Thyroid gland (tissue), 4 donors: ENCODE measurements around the gene GRIK4. TPM values are rescaled to one million over a fixed set of nuclear protein-coding genes. Genes with fewer than 3 reads are reported as not detected.

ENCODE experiments used
- DNase-seq, 2 donors: peaks; one replicate each; pipeline ENCODE4 v3.0.0-alpha.2; 2019
- H3K27ac ChIP-seq, 3 donors: fragments of 200-600 bp; sonication (generic); 1 replicate in 2 of 3; 2 replicates in 1 of 3; pipeline ENCODE4 v1.5.1; 2016 to 2019; ENCODE audit warnings: mild to moderate bottlenecking in 1 of 3, moderate library complexity in 1 of 3
- H3K27me3 ChIP-seq: fragments of 200-600 bp; sonication (generic); one replicate; pipeline ENCODE4 v1.5.1; 2019
- H3K36me3 ChIP-seq, 2 donors: fragments of 200-600 bp; sonication (generic); one replicate each; pipeline ENCODE4 v1.5.1; 2016 to 2019
- H3K4me1 ChIP-seq, 2 donors: fragments of 200-600 bp; sonication (generic); one replicate each; pipeline ENCODE4 v1.5.1; 2017 to 2019
- H3K4me3 ChIP-seq, 3 donors: fragments of 200-600 bp; sonication (generic); replicated peaks in 1 of 3; 1 replicate in 2 of 3; 2 replicates in 1 of 3; pipeline ENCODE4 v1.5.1; 2016; ENCODE audit warnings: mild to moderate bottlenecking in 1 of 3
- H3K9me3 ChIP-seq: fragments of 200-600 bp; sonication (generic); one replicate; pipeline ENCODE4 v1.5.1; 2017
- POLR2A ChIP-seq, 2 donors: fragments of 450-650 bp; IDR thresholded peaks; one replicate each; pipeline ENCODE4 v1.6.1; 2017; ENCODE audit warnings: antibody characterized with exemption in 2 of 2, mild to moderate bottlenecking in 2 of 2, moderate library complexity in 1 of 2
- WGBS, 2 donors: methylation state at CpG; one replicate each; pipeline ENCODE4 v1.1.5; 2017; 5-methylcytosine and 5-hydroxymethylcytosine counted together
- intact Hi-C: fragments of 100-400 bp; cut with DNase I; formaldehyde crosslinking; loops from one replicate; pipeline ENCODE4 v1.15.1; 2023
- total RNA-seq, 4 donors: library from RNA; depleted of rRNA; stranded (reverse); fragments of >200 nt; gene quantifications; one replicate each; pipeline ENCODE4 v1.2.3, GENCODE V29; 2016
- TF ChIP-seq, protein P1 (sequence below), 6 experiments: fragments of 200-600 bp in 3 of 6; fragments of 450-650 bp in 3 of 6; sonication (generic) in 3 of 6; IDR thresholded peaks; one replicate each; pipeline ENCODE4 v1.5.1; 2016 to 2019; ENCODE audit warnings: antibody characterized with exemption in 6 of 6, mild to moderate bottlenecking in 2 of 6, inconsistent platforms in 1 of 6, moderate library complexity in 1 of 6

Gene GRIK4
- total RNA-seq, 4 donors from 2014 or later = 0.54 to 3.7 (median 0.99) TPM

DNA sequence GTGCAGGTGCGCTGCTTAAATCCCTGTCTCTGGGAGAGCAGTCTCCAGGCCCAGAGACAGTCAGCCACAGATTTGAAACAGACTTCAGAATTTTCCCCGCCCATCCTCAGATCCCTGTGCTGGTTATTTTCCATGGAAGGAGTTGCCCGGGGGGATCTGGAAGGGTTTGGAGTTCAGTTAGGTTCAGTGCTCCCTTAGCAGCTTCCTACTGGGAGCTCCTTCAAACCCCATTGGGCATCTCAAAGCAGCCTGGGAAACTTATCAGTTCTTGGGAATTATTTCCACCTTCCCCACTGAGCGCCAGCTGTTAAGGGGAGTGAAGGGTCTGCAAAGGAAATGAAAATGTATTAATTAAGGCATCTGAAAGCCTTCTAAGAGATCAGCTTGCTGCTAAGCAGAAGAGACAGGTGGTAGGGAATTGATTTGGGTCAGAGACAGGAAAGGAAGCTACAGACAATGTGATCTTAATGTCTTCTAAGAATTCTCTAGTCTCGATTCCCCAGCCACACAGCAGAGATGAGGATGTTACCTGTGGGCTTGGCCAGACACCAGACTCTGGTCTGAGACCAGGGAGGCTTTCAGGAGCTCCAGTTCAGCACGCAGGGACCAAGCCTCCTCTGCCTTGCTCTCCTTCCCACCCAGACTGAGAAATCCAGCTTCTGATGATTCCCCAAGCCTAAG lies 406.2 kb downstream of the GRIK4 start:
- Histone ChIP-seq H3K27ac (no peak overlapping the region), H3K36me3 (no peaks in the 10 kb centered on the region), H3K4me3 (no peak overlapping the region), H3K9me3 (no peaks in the 10 kb centered on the region), H3K27me3 (no peaks in the 10 kb centered on the region), H3K4me1 (no peaks in the 10 kb centered on the region)
- no peak for TF ChIP-seq POLR2A (IDR thresholded peaks at IDR 0.05)
- TF ChIP-seq, protein P1, sequence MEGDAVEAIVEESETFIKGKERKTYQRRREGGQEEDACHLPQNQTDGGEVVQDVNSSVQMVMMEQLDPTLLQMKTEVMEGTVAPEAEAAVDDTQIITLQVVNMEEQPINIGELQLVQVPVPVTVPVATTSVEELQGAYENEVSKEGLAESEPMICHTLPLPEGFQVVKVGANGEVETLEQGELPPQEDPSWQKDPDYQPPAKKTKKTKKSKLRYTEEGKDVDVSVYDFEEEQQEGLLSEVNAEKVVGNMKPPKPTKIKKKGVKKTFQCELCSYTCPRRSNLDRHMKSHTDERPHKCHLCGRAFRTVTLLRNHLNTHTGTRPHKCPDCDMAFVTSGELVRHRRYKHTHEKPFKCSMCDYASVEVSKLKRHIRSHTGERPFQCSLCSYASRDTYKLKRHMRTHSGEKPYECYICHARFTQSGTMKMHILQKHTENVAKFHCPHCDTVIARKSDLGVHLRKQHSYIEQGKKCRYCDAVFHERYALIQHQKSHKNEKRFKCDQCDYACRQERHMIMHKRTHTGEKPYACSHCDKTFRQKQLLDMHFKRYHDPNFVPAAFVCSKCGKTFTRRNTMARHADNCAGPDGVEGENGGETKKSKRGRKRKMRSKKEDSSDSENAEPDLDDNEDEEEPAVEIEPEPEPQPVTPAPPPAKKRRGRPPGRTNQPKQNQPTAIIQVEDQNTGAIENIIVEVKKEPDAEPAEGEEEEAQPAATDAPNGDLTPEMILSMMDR (IDR thresholded peaks at IDR 0.05) = no peak
- no peak for DNase-seq
- intact Hi-C loops = no loop called here
- WGBS, 2 donors = 67 to 71% methylated on average over 6 of the region's 6 CpGs

DNA sequence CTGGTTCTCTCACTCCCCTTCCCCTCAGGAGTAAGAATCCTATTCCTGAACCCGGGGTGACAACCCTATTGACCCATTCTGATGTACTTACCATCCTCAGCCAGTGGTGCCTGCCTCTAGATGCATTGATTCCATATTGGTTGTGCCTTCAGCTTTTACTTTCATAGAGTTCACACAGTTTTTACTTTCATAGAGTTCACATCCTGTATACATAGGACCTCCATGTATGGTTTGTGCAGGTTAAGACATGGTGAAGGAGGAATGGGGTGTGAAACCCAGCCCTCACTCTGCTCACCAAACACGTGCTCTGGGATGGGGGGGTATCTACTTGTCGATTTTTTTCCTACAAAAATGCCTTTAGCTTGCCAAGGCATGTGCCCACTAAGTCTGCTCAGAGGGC lies 406.7 kb downstream of the GRIK4 start:
- no peak for TF ChIP-seq POLR2A (IDR thresholded peaks at IDR 0.05)
- TF ChIP-seq, protein P1 (IDR thresholded peaks at IDR 0.05) = no peak
- Histone ChIP-seq H3K27ac (no peak overlapping the region), H3K27me3 (no peaks in the 10 kb centered on the region), H3K4me3 (no peak overlapping the region), H3K9me3 (no peaks in the 10 kb centered on the region), H3K4me1 (no peaks in the 10 kb centered on the region), H3K36me3 (no peaks in the 10 kb centered on the region)
- intact Hi-C loops = no loop called here
- 64 to 76% methylated on average over 3 of the region's 3 CpGs for WGBS, 2 donors
- no peak for DNase-seq

DNA sequence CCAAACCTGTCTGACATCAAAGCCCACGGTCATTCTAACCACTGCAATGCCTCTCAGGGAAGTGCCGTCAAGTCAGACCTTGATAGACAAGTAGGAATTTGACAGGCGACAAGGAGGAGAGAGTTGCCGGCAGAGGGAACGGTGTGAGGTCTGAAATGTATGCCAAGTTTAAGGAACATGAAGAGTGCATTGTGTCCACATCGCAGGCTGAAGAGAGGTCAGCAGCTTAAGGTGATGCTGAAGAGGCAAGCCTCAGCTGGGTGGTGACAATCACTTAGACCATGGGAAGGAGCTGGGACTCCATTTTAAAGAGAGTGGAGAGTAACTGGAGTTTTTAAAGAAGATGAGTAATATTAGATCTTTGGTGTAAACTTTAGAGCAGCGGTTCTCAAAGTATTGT lies 407.5 kb downstream of the GRIK4 start:
- H3K27ac ChIP-seq = no peak overlapping the region
- intact Hi-C loops = no loop called here
- H3K36me3 ChIP-seq = no peaks in the 10 kb centered on the region
- no peak for DNase-seq
- H3K4me3 ChIP-seq = no peak overlapping the region
- WGBS, 2 donors = 67 to 85% methylated on average over 7 of the region's 7 CpGs
- TF ChIP-seq, protein P1 (IDR thresholded peaks at IDR 0.05) = no peak
- TF ChIP-seq POLR2A (IDR thresholded peaks at IDR 0.05) = no peak
- no peaks in the 10 kb centered on the region for H3K27me3 ChIP-seq
- H3K4me1 ChIP-seq = no peaks in the 10 kb centered on the region
- no peaks in the 10 kb centered on the region for H3K9me3 ChIP-seq

DNA sequence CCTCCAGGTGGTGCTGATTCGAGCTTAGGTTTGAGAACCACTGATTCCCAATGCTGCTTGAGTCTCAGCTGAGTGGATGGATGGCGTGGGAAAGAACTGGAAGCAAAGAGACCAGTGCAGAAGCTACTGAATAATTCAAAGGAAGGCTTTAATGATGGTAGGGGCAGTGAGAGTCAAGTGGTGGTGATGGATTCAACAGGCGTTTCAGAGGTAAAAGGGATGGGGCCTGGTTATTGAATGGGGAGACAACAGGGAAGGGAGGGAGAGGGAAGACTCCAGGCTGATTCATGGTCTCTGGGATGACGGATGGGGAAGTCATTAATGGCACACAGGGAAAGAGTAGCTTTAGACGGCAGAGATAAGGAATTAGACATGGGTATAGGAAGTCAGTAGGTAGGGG lies 408.0 kb downstream of the GRIK4 start:
- Histone ChIP-seq H3K27me3 (no peaks in the 10 kb centered on the region), H3K4me1 (no peaks in the 10 kb centered on the region), H3K36me3 (no peaks in the 10 kb centered on the region), H3K27ac (no peak overlapping the region), H3K9me3 (no peaks in the 10 kb centered on the region), H3K4me3 (no peak overlapping the region)
- WGBS, 2 donors = 67 to 70% methylated on average over 5 of the region's 5 CpGs
- DNase-seq = no peak
- no peak for TF ChIP-seq POLR2A (IDR thresholded peaks at IDR 0.05)
- TF ChIP-seq, protein P1 (IDR thresholded peaks at IDR 0.05) = no peak
- intact Hi-C loops = no loop called here

DNA sequence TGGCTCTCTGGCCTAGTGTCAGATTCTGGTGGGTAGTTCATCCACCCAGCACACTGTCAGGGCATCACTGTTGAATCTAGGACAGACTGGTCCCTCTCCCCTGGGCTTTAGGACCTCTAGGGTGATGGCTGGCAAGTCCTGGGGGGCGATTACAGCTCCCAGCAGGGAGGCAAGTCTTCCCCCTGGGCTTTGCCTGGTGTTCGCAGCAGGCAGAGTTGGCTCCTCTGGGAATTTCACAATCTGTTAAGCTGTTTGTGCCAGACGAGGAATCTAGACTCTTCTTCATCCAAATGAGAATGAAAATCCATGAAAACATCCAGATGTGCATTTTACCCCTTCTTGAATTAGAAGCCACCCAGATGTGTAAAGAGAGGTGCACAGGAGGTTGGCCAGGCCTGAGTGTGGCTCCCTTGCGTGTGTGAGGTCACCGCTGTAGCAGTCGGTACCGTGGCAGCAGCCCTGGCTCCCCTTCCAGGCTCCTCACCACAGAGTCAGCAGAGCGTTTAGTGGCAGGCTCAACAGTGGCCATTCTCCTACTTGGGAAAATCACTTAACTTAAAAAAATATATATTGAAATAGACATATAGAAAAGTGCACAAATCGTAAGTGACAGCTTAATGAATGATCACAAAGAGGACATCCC lies 412.4 kb downstream of the GRIK4 start:
- Histone ChIP-seq H3K9me3 (no peaks in the 10 kb centered on the region), H3K4me1 (no peaks in the 10 kb centered on the region), H3K27ac (no peak overlapping the region), H3K36me3 (no peaks in the 10 kb centered on the region), H3K4me3 (no peak overlapping the region), H3K27me3 (no peaks in the 10 kb centered on the region)
- 79 to 85% methylated on average over 8 to 9 of the region's 9 CpGs for WGBS, 2 donors
- no peak for DNase-seq
- TF ChIP-seq POLR2A (IDR thresholded peaks at IDR 0.05) = no peak
- TF ChIP-seq, protein P1 (IDR thresholded peaks at IDR 0.05) = no peak
- intact Hi-C loops = no loop called here
